Astrocyte of the hippocampus (primary cell): ENCODE results near the gene SMIM36.
"Not testable (repeated sequence)": the region's sequence is repeated elsewhere in the genome, so short reads cannot be mapped to it uniquely, and the experiment has no call there.

ENCODE experiments used
- DNase-seq: peaks from one replicate; pipeline ENCODE4 v3.0.0; 2011; ENCODE audit warnings: low read depth, low spot score

The SMIM36 gene

GRCh38 chr17:55510986-55511721 is at the start of gene SMIM36:
SMIM36 (minus strand) TSS chr17:55511452.
- DNase-seq, result no peak

GRCh38 chr17:55555772-55556171 is 44.5 kb upstream of the SMIM36 start:
- no peak for DNase-seq

DNA sequence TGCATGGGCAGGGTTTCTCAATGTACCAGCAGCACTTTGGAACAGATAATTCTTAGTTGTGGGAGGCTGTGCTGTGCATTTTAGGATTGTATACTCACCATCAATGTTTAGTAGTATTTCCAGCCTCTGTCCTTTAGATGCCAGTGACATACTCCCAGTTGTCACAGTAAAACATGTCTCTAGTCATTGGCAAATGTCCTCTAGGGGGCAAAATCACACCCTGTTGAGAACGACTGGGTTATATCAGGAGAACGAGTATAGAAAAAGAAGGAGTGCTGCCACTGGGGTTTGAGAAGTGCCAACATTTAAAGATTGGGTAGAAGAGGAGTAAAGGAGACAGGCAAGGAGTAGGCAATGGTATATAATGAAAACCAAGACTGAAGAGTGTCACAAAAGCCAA is 37.9 kb upstream of the SMIM36 start:
- no peak for DNase-seq

- no peak for DNase-seq
Observed at GRCh38 chr17:55546991-55547664, 35.9 kb upstream of the SMIM36 start.

DNA sequence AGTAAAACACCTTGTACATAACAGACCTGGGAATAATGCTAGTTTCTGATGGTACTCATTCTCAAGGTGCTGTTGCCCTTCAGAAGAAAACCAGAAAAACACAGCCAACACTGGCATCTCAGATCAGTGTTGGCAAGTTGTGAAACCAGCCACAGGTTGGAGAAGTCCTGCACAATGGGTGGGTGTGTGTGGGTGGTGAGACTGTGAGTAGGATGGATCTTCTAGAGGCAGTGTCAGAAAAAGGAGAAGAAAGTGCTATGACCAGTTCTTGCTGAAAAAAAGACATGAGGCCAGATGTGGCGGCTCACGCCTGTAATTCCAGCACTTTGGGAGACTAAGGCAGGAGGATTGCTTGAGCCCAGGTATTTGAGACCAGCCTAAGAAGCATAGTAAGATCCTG is 35.2 kb upstream of the SMIM36 start:
- DNase-seq, result no peak

DNA sequence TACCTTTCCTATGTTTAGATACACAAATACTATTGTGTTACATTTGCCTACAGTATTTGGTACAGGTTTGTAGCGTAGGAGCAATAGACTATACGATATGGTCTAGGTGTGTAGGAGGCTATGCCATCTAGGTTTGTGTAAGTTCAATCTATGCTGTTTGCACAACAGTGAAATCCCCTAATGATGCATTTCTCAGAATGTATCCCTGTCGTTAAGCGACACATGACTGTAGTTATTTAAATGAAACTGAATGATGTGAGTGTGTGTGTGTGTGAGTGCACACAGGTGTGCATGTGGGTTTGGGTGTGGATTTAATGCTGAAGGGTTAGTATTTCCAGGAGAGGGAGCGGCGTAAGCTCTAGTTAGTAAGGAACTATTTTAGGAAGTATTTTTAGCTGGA is 34.6 kb upstream of the SMIM36 start:
- DNase-seq, result no peak

- no peak for DNase-seq
Observed at GRCh38 chr17:55543709-55544108, 32.5 kb upstream of the SMIM36 start.

- peak; percentile 4 for DNase-seq
Observed at GRCh38 chr17:55540414-55541091, 29.3 kb upstream of the SMIM36 start.

GRCh38 chr17:55536205-55536604 is 25.0 kb upstream of the SMIM36 start:
- no peak for DNase-seq

- DNase-seq, result no peak
Observed at GRCh38 chr17:55533608-55534007, 22.4 kb upstream of the SMIM36 start.

GRCh38 chr17:55532670-55533069 is 21.4 kb upstream of the SMIM36 start:
- DNase-seq, result no peak

DNA sequence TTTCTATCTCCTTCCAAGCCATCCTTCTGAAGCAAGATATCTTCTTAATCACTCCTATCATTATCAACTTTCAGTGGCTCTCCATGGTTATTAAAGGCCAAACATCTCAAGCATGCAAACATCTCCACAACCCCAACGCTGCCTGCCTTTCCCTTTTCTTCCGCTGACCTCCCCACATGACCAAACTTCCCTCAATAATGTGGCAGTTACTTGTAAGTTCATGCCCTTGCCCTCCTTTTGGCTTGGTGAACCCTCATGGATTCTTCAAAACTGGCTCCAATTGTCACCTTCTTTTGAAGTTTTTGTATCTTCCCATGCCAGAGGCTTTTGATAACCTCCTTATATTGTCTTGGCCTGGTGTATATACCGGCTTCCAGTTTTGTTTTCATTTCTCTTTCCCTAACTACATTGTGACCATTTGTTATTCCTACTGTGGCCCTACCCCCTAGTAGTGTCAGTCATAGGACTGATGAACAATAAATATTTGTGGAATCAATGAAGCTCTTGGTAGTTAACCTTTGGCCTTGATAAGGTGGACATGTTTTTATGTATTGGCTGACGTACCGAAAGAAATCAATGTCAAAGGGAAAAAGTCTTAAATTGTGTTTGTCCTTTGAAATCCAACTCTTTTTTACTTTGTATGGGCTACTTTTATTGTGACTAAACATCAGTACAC is 19.9 kb upstream of the SMIM36 start:
- no peak for DNase-seq

GRCh38 chr17:55530064-55530463 is 18.8 kb upstream of the SMIM36 start:
- no peak for DNase-seq

DNA sequence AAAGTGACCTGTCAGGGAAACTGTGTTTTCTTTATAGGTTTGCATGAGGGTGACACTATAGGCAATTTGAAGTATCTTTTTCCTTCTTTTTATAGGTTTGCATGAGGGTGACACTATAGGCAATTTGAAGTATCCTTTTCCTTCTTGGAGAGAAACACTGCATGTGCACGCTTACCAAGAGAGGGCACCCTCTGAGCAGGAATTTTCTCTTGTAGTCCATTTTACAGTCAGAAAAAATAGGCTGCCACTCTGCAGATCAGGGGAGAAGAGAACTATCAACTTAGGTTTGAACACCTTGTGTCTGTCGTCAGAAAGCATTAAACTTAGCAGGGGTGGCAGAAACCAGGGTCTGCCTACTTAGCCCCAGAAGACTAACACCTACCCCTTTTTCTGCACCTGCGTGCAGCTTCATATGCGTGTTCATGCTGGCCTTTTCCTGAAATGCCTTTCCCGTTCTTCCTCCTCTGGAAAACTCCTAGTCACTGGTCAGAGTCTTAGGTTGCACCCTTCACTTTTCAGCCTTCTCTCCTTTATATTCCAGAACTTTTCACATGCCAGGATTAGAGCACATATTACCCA is 16.4 kb upstream of the SMIM36 start:
- peak; percentile 64 for DNase-seq

GRCh38 chr17:55524440-55525220 is 13.4 kb upstream of the SMIM36 start:
- DNase-seq, result no peak

DNA sequence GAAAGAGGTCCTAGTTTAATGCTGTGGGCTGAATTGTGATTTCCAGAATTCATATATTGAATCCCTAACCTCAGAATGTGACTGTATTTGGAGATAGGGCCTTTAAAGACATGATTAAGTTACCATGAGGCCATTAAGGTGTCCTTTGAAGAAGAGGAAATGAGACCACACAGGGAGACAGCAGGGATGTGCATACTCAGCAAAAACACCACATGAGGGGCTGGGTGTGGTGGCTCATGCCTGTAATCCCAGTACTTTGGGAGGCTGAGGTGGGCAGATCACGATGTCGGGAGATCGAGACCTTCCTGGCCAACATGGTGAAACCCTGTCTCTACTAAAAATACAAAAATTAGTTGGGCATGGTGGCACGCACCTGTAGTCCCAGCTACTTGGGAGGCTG is 11.8 kb upstream of the SMIM36 start:
- DNase-seq, result not testable (repeated sequence)

- no peak for DNase-seq
Observed at GRCh38 chr17:55521186-55521585, 9.9 kb upstream of the SMIM36 start.

GRCh38 chr17:55520402-55520801 is 9.2 kb upstream of the SMIM36 start:
- no peak for DNase-seq

- no peak for DNase-seq
Observed at GRCh38 chr17:55518510-55518909, 7.3 kb upstream of the SMIM36 start.

- DNase-seq, result peak; percentile 79
Observed at GRCh38 chr17:55513885-55514590, 2.8 kb upstream of the SMIM36 start.
